WTC11 (cell line): Measurements from ENCODE around the gene MS4A4A. TPM values are rescaled to one million over a fixed set of nuclear protein-coding genes. Genes with fewer than 3 reads are reported as not detected.

Experiments used
- ATAC-seq: fragments of 200-7000 bp; cut with Tn5 transposase; 2 replicates; pipeline ENCODE4 v1.10.0; 2021; ENCODE audit warnings: mild to moderate bottlenecking, moderate library complexity
- CTCF ChIA-PET: fragments of 300-600 bp; sonication (Branson Sonifier 250); formaldehyde crosslinking; loops from one replicate; lab custom pipeline; 2021; ENCODE audit warnings: antibody characterized with exemption; lab: Charles Lee
- POLR2A ChIA-PET: fragments of 350-600 bp; sonication (Branson Sonifier 250); formaldehyde crosslinking; loops from one replicate; lab custom pipeline; 2021; ENCODE audit warnings: antibody characterized with exemption; lab: Charles Lee
- DNase-seq: peaks from one replicate; pipeline ENCODE4 v3.0.0; 2021; ENCODE audit warnings: low spot score
- H3K27ac Mint-ChIP-seq: 2 replicates; pipeline ENCODE4 v1.8.0; 2021; ENCODE audit warnings: mixed read lengths
- H3K27me3 Mint-ChIP-seq: 2 replicates; pipeline ENCODE4 v1.8.0; 2021; ENCODE audit warnings: low read depth, mild to moderate bottlenecking, moderate library complexity, mixed read lengths
- H3K36me3 Mint-ChIP-seq: 2 replicates; pipeline ENCODE4 v1.8.0; 2021; ENCODE audit warnings: mixed read lengths
- H3K4me1 Mint-ChIP-seq: 2 replicates; pipeline ENCODE4 v1.8.0; 2022; ENCODE audit warnings: mixed read lengths
- H3K4me3 Mint-ChIP-seq: 2 replicates; pipeline ENCODE4 v1.8.0; 2021; ENCODE audit warnings: mild to moderate bottlenecking, moderate library complexity, mixed read lengths
- H3K9me3 Mint-ChIP-seq: 2 replicates; pipeline ENCODE4 v1.8.0; 2021; ENCODE audit warnings: mixed read lengths
- ATF6 ChIP-seq: sonication (generic); formaldehyde crosslinking; IDR thresholded peaks from 2 replicates; pipeline ENCODE4 v1.8.1; 2023; ENCODE audit warnings: mild to moderate bottlenecking, missing genetic modification reagents
- FOXP4 ChIP-seq: sonication (generic); formaldehyde crosslinking; IDR thresholded peaks from 2 replicates; pipeline ENCODE4 v1.8.0; 2022; ENCODE audit warnings: mild to moderate bottlenecking, missing genetic modification reagents
- GTF2I ChIP-seq: fragments of 250-450 bp; sonication (Bioruptor Pico); conservative IDR thresholded peaks from 2 replicates; pipeline ENCODE4 v1.4.0; 2021; ENCODE audit warnings: mild to moderate bottlenecking
- HMGA2 ChIP-seq: fragments of 250-450 bp; sonication (Bioruptor Pico); IDR thresholded peaks from 2 replicates; pipeline ENCODE4 v1.4.0; 2021; ENCODE audit warnings: mild to moderate bottlenecking, moderate library complexity
- IRF1 ChIP-seq: sonication (generic); formaldehyde crosslinking; IDR thresholded peaks from 2 replicates; pipeline ENCODE4 v1.8.0; 2023; ENCODE audit warnings: missing genetic modification reagents
- PREB ChIP-seq: sonication (generic); formaldehyde crosslinking; IDR thresholded peaks from 2 replicates; pipeline ENCODE4 v1.8.1; 2022; ENCODE audit warnings: mild to moderate bottlenecking, missing genetic modification reagents, moderate library complexity, borderline replicate concordance
- RORB ChIP-seq: fragments of 250-450 bp; sonication (Bioruptor Pico); IDR thresholded peaks from 2 replicates; pipeline ENCODE4 v1.9.0; 2021; ENCODE audit warnings: mild to moderate bottlenecking
- STAT6 ChIP-seq: sonication (generic); formaldehyde crosslinking; conservative IDR thresholded peaks from 2 replicates; pipeline ENCODE4 v1.8.1; 2023; ENCODE audit warnings: mild to moderate bottlenecking, low read depth, missing genetic modification reagents, moderate library complexity
- TCF7 ChIP-seq: sonication (generic); formaldehyde crosslinking; IDR thresholded peaks from 2 replicates; pipeline ENCODE4 v1.8.0; 2022; ENCODE audit warnings: mild to moderate bottlenecking, low read depth, missing genetic modification reagents, moderate library complexity
- ZNF219 ChIP-seq: sonication (generic); formaldehyde crosslinking; IDR thresholded peaks from 2 replicates; pipeline ENCODE4 v1.8.0; 2023; ENCODE audit warnings: missing genetic modification reagents, mild to moderate bottlenecking, borderline replicate concordance
- ZNF232 ChIP-seq: sonication (generic); formaldehyde crosslinking; IDR thresholded peaks from 2 replicates; pipeline ENCODE4 v1.8.0; 2022; ENCODE audit warnings: mild to moderate bottlenecking, missing genetic modification reagents
- ZNF263 ChIP-seq: sonication (generic); formaldehyde crosslinking; IDR thresholded peaks from 2 replicates; pipeline ENCODE4 v1.8.1; 2022; ENCODE audit warnings: low read depth, mild to moderate bottlenecking, moderate library complexity, missing genetic modification reagents
- ZNF396 ChIP-seq: fragments of 250-450 bp; sonication (Bioruptor Pico); IDR thresholded peaks from 2 replicates; pipeline ENCODE4 v1.8.0; 2021; ENCODE audit warnings: mild to moderate bottlenecking, moderate library complexity, borderline replicate concordance
- ZNF512 ChIP-seq: sonication (generic); formaldehyde crosslinking; IDR thresholded peaks from 2 replicates; pipeline ENCODE4 v1.8.1; 2022; ENCODE audit warnings: missing genetic modification reagents, borderline replicate concordance
- total RNA-seq: library from RNA; stranded (reverse); gene quantifications from 3 replicates; pipeline ENCODE4 v1.2.3, GENCODE V29; 2021

The MS4A4A gene
- total RNA-seq, 1 experiment from 2014 or later: not detected

- Mint-ChIP-seq H3K27ac (no peak overlapping the region), H3K9me3 (no peaks in the 10 kb centered on the region), H3K4me1 (peaks cover 8% of the 10 kb centered on the region), H3K27me3 (no peaks in the 10 kb centered on the region; the same call in 1 of the 2 replicates), H3K4me3 (no peak overlapping the region), H3K36me3 (no peaks in the 10 kb centered on the region)
- TF ChIP-seq FOXP4 (CRISPR knock-in tag) (no peak), IRF1 (no peak), GTF2I (no peak)
- ATAC-seq: no peak
- POLR2A ChIA-PET: no interaction called here
- DNase-seq: no peak
- CTCF ChIA-PET: no interaction called here
These were observed 25.6 kb downstream of the MS4A4A start for GRCh38 chr11:60305906-60306619.

GRCh38 chr11:60307507-60308195, 27.2 kb downstream of the MS4A4A start:
- POLR2A ChIA-PET: no interaction called here

GRCh38 chr11:60310407-60310998, 30.0 kb downstream of the MS4A4A start:
- H3K4me1 Mint-ChIP-seq: peaks cover 8% of the 10 kb centered on the region
- ChIA-PET POLR2A (no interaction called here), CTCF (interaction anchor here (1.3 kb wide), 1 partner anchor 53 kb away, joined by 3 read pairs; no protein-coding TSS in a partner anchor)
- no peaks in the 10 kb centered on the region for H3K9me3 Mint-ChIP-seq
- H3K27ac Mint-ChIP-seq: no peak overlapping the region
- TF ChIP-seq HMGA2 (CRISPR knock-in tag) (no peak), ZNF263 (CRISPR knock-in tag) (no peak), ZNF232 (CRISPR knock-in tag) (no peak), ZNF512 (CRISPR knock-in tag) (no peak), STAT6 (CRISPR knock-in tag) (no peak), RORB (no peak)
- no peak overlapping the region for H3K4me3 Mint-ChIP-seq
- H3K36me3 Mint-ChIP-seq: no peaks in the 10 kb centered on the region
- H3K27me3 Mint-ChIP-seq: no peaks in the 10 kb centered on the region; the same call in 1 of the 2 replicates
- DNase-seq (no peak), ATAC-seq (no peak)

More at GRCh38 chr11:60307507-60308195, 27.2 kb downstream of the MS4A4A start:
- Mint-ChIP-seq H3K27me3 (no peaks in the 10 kb centered on the region; the same call in 1 of the 2 replicates), H3K27ac (no peak overlapping the region), H3K4me3 (no peak overlapping the region), H3K36me3 (no peaks in the 10 kb centered on the region)
- no peak for ATAC-seq
- CTCF ChIA-PET: interaction anchor here (0.6 kb wide), 1 partner anchor 37 kb away, joined by 3 read pairs; no protein-coding TSS in a partner anchor
- TF ChIP-seq PREB (CRISPR knock-in tag): no peak
- TF ChIP-seq ZNF219: no peak
- TF ChIP-seq TCF7 (CRISPR knock-in tag): no peak
- no peak for TF ChIP-seq ZNF396 (CRISPR knock-in tag)
- TF ChIP-seq ATF6: no peak
- TF ChIP-seq, all 79 proteins: peak for 0
- no peak for DNase-seq
- peaks cover 8% of the 10 kb centered on the region for H3K4me1 Mint-ChIP-seq
- no peaks in the 10 kb centered on the region for H3K9me3 Mint-ChIP-seq
